Common myeloid progenitor, CD34-positive (primary cell): ENCODE data around the gene FAM83G.
A peak's percentile ranks its signal among the peaks of the same experiment; 100 is the strongest.

Experiments
- CTCF ChIA-PET: fragments of 350-600 bp; sonication (Branson Sonifier 250); formaldehyde crosslinking; loops from one replicate; lab custom pipeline; 2021; ENCODE audit warnings: antibody characterized with exemption; lab: Charles Lee
- POLR2A ChIA-PET: fragments of 350-600 bp; sonication (Branson Sonifier 250); formaldehyde crosslinking; loops from one replicate; lab custom pipeline; 2021; ENCODE audit warnings: antibody characterized with exemption; lab: Charles Lee
- DNase-seq, 3 donors: peaks; one replicate each; pipeline versions ENCODE4 v3.0.0 to v3.0.0-alpha.2; 2013
- H3K27ac ChIP-seq, 2 experiments: 1 replicate in 1 of 2; 2 replicates in 1 of 2; pipeline ENCODE4 v1.7.0; 2013; ENCODE audit warnings: inconsistent platforms in 2 of 2, low read length in 2 of 2, mild to moderate bottlenecking in 2 of 2, low read depth in 1 of 2, moderate library complexity in 1 of 2; ENCODE audit not compliant: severe bottlenecking in 2 of 2, insufficient read depth in 1 of 2, poor library complexity in 1 of 2
- H3K27me3 ChIP-seq, 5 experiments: replicated peaks in 2 of 5; 1 replicate in 3 of 5; 2 replicates in 2 of 5; pipeline versions ENCODE4 v1.6.1 to v1.7.0; 2013; ENCODE audit warnings: low read length in 4 of 5, mild to moderate bottlenecking in 2 of 5, moderate library complexity in 2 of 5, inconsistent platforms in 1 of 5; ENCODE audit not compliant: insufficient read depth in 5 of 5, control insufficient read depth in 4 of 5
- H3K36me3 ChIP-seq, 4 experiments: 1 replicate in 2 of 4; 2 replicates in 2 of 4; pipeline versions ENCODE4 v1.6.1 to v1.7.0; 2013; ENCODE audit warnings: low read length in 3 of 4, control low read depth in 1 of 4, mild to moderate bottlenecking in 1 of 4; ENCODE audit not compliant: control insufficient read depth in 4 of 4, insufficient read depth in 4 of 4
- H3K4me1 ChIP-seq, 4 experiments: 1 replicate in 3 of 4; 2 replicates in 1 of 4; pipeline versions ENCODE4 v1.6.1 to v1.7.1; 2013; ENCODE audit warnings: low read length in 3 of 4, mild to moderate bottlenecking in 3 of 4, control low read depth in 1 of 4, inconsistent platforms in 1 of 4, moderate library complexity in 1 of 4; ENCODE audit not compliant: control insufficient read depth in 4 of 4, insufficient read depth in 4 of 4; ENCODE audit errors: control extremely low read depth in 1 of 4
- H3K4me3 ChIP-seq, 7 experiments: 1 replicate in 4 of 7; 2 replicates in 3 of 7; pipeline versions ENCODE4 v1.5.1 to v1.7.0; 2013; ENCODE audit warnings: mild to moderate bottlenecking in 7 of 7, low read length in 6 of 7, moderate library complexity in 6 of 7, inconsistent platforms in 2 of 7, low read depth in 2 of 7, control low read depth in 1 of 7; ENCODE audit not compliant: insufficient read depth in 4 of 7, control insufficient read depth in 1 of 7; ENCODE audit errors: extremely low read depth in 1 of 7
- H3K9me3 ChIP-seq, 5 experiments: 1 replicate in 4 of 5; 2 replicates in 1 of 5; pipeline versions ENCODE4 v1.6.1 to v1.7.1; 2013; ENCODE audit warnings: low read length in 4 of 5, mild to moderate bottlenecking in 2 of 5, inconsistent platforms in 1 of 5, low read depth in 1 of 5, moderate library complexity in 1 of 5; ENCODE audit not compliant: control insufficient read depth in 4 of 5, insufficient read depth in 2 of 5; ENCODE audit errors: control extremely low read depth in 1 of 5
- WGBS: methylation state at CpG from one replicate; pipeline ENCODE4 v1.1.5; 2013; ENCODE audit not compliant: insufficient coverage; 5-methylcytosine and 5-hydroxymethylcytosine counted together

FAM83G gene

DNA sequence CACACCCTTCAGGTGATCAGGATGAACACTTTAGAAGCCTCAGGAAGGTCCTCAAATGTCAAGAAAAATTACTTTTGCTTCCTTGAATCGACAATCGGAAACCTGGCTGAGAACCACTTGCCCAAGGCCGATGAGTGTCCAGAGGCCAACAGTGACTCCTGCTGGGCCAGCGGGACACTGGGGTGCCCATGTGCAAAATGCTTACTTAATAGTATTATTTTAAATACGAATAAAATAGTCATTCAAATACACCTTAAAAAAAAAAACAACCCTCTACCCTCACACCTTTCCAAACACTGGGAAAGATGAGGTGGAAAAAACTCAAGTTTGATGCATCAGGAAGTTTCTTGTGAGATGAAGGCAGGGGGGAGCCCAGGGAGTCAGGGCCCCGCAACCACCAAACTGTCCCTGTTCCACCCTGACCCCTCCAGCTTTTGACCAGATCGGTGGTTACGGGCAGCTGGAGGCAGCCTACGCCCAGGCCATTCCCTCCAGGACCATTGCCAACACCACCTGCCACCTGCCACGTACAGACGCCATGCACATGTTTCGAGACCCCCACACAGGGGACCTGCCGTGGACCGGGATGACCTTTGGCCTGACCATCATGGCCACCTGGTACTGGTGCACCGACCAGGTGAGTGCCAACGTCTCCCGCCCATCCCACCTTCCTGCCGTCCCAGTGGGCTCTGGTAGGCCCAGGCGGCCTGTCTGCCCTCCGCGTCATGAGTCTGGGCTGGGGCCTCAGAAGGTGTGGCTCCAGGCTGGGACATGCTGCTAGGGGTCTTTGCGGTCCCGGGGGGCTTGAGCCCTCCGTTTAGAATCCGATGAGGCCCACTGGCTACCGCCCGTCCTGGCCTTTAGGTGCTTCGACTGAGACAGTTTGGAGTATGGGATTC is 33.7 kb downstream of the FAM83G start:
- Histone ChIP-seq H3K9me3 (no peaks in the 10 kb centered on the region), H3K36me3 (peaks cover 0 to 23% (median 4%) of the 10 kb centered on the region in 4 experiments), H3K27me3 (no peaks in the 10 kb centered on the region), H3K27ac (no peak overlapping the region), H3K4me1 (peaks cover 4 to 47% (median 43%) of the 10 kb centered on the region in 4 experiments), H3K4me3 (no peak overlapping the region)
- WGBS, result 96% methylated on average over 19 of the region's 28 CpGs
- POLR2A ChIA-PET, result no interaction called here
- DNase-seq, result no peak
- CTCF ChIA-PET, result interaction anchor here (1.3 to 1.4 kb wide), 2 partner anchors 10 to 28 kb away, joined by 4 to 8 read pairs; no protein-coding TSS in a partner anchor

DNA sequence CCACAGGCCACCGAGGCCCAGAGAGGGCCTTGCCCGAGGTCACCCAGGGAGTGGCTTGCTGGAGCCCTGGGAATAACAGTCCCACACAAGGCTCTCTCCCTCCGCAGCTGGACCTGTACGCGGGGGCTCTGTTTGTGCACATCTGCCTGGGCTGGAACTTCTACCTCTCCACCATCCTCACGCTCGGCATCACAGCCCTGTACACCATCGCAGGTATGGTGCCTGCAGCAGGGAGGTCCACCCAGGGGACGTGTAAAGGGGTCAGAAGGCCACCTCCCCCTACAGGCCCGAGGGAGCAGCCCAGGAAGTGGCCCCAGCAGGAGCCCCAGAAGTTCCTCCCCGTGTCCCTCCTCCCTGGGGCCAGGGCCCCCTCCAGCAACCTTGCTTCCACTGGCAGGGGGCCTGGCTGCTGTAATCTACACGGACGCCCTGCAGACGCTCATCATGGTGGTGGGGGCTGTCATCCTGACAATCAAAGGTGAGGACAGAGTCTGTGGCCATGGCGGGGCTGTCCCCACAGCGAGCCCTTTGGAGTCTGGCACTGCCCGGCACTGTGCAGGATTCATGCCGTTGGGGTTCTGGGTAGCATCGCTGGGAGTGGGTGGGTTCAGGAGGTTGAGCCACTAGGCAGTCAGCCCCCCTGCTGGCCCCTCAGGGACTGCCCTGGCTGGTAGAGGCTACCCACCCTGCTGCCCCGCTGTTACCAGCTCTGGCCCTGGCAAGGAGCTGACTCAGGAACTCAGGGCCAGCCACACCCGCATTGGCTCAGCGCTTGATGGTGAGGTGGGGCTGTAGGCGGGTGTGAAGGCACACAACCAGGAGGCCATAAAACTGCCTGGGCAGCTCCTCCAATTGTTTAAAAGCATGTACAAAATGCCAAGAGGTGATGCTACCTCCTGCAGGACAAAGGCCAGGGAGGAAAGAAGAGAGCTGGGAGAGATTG is 35.3 kb downstream of the FAM83G start:
- CTCF ChIA-PET, result interaction anchor here (0.7 to 1.3 kb wide), 5 partner anchors 8 to 53 kb away, joined by 3 to 8 read pairs (median 3); no protein-coding TSS in a partner anchor
- Histone ChIP-seq H3K4me1 (peaks cover 4 to 57% (median 54%) of the 10 kb centered on the region in 4 experiments), H3K9me3 (no peaks in the 10 kb centered on the region), H3K4me3 (peak overlapping the region in 2 of 7 experiments; percentile 10 to 44), H3K36me3 (peaks cover 0 to 20% (median 4%) of the 10 kb centered on the region in 4 experiments), H3K27ac (peak overlapping the region; percentile 61 to 74), H3K27me3 (no peaks in the 10 kb centered on the region)
- 26% methylated on average over 18 of the region's 23 CpGs for WGBS
- DNase-seq, result peak in 2 of 3 donors; percentile 53 to 58
- POLR2A ChIA-PET, result no interaction called here

DNA sequence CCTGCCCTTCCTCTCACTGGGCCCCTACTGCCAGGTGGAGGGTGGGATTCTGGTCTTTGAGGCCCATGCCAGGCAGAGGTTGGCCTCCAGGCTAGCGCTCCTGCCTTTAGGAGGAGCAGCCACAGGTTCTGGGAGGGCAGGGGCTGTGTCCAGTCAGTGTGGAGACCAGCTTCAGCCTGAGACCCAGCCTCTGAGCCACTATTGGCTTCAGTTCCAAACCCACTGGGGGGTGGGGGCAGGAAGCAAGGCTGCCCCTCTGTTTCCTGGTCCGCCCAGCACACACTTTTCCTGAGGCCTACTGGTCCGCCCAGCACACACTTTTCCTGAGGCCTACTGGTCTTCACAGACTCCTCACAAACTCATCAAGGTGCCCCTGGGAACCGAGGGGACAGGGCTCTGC is 36.2 kb downstream of the FAM83G start:
- peak overlapping the region; percentile 61 to 74 for H3K27ac ChIP-seq
- CTCF ChIA-PET, result interaction anchor here (1.0 kb wide), 2 partner anchors 13 to 17 kb away, joined by 3 read pairs; no protein-coding TSS in a partner anchor
- peak overlapping the region in 3 of 7 experiments; percentile 8 to 44 (median 32) for H3K4me3 ChIP-seq
- WGBS, result 14% methylated on average over 4 of the region's 4 CpGs
- no peaks in the 10 kb centered on the region for H3K9me3 ChIP-seq
- POLR2A ChIA-PET, result no interaction called here
- H3K27me3 ChIP-seq, result no peaks in the 10 kb centered on the region
- peaks cover 0 to 19% (median 4%) of the 10 kb centered on the region in 4 experiments for H3K36me3 ChIP-seq
- peak in 1 of 3 donors; percentile 47 for DNase-seq
- H3K4me1 ChIP-seq, result peaks cover 4 to 58% (median 55%) of the 10 kb centered on the region in 4 experiments

DNA sequence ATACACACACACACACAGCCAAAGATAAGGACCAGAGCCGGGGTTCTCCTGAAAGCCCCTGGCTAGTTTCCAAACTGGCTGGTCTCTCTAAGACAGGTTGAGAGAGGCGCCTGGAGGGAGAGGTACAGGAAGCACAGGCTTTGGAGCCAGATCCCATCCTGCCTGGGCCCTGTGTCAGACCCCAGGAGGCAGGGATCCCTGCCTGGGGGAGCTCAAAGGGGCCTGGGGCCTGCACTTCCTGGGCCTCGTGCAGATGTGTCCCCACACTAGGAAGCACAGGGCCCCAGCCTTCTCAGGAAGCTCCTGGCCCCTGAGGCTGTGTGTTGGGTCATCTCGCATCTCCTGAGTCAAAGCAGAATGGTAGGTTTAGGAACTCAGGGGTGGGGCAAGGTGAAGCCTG is 36.6 kb downstream of the FAM83G start:
- H3K27me3 ChIP-seq, result no peaks in the 10 kb centered on the region
- H3K27ac ChIP-seq, result peak overlapping the region; percentile 61 to 74
- peak overlapping the region in 3 of 7 experiments; percentile 8 to 36 (median 32) for H3K4me3 ChIP-seq
- WGBS, result 31% methylated on average over 2 of the region's 4 CpGs
- CTCF ChIA-PET, result interaction anchor here (0.9 to 1.0 kb wide), 3 partner anchors 14 to 21 kb away, joined by 3 read pairs; no protein-coding TSS in a partner anchor
- H3K36me3 ChIP-seq, result peaks cover 0 to 17% (median 3%) of the 10 kb centered on the region in 4 experiments
- H3K9me3 ChIP-seq, result no peaks in the 10 kb centered on the region
- POLR2A ChIA-PET, result interaction anchor here (0.6 kb wide), 1 partner anchor 36 kb away, joined by 3 read pairs; no protein-coding TSS in a partner anchor
- H3K4me1 ChIP-seq, result peaks cover 4 to 62% (median 55%) of the 10 kb centered on the region in 4 experiments
- peak in 2 of 3 donors; percentile 42 to 46 for DNase-seq

DNA sequence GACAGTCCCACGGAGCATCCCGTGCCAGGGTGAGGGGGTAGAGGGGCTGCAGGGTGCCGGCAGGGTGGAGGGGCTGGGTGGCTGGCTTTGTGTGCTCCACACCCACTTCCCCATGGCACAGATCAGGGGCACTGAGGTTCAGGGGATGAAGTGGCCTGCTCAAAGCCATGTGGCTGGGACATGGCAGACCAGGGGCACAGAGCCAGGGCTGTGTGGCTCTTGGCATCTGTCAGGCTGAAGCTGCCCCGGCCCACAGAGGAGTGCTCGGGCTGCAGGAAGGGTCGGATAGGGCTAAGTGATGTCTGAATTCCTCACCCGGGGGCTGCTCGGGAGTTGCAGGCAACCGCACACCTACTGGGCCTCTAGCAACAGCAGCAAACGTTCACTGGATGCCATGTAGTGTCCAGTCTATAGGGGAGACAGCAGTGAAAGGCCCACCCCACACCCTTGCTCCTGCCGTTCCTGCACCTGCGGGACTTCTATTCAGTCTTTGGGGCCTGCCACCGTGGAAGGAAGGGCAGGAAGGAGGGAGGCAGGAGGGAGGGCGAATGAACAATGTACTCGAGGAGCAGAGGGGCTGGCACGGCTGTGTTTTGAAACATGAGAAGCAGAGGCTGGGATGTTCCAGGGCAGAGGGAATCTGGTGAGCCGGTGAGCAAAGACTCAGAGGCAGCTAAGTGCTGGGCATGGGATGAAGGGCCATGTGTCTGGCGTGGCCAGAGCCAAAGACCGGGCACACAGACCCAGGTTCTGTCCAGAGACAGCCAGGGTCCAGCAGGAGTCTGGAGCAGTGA is 37.5 kb downstream of the FAM83G start:
- WGBS, result 47% methylated on average over 15 of the region's 19 CpGs

More for the DNA sequence above, 37.5 kb downstream of the FAM83G start:
- DNase-seq, result no peak
- Histone ChIP-seq H3K36me3 (peaks cover 0 to 15% (median 3%) of the 10 kb centered on the region in 4 experiments), H3K4me1 (peaks cover 4 to 60% (median 56%) of the 10 kb centered on the region in 4 experiments), H3K9me3 (no peaks in the 10 kb centered on the region), H3K27me3 (no peaks in the 10 kb centered on the region), H3K27ac (no peak overlapping the region), H3K4me3 (no peak overlapping the region)
- POLR2A ChIA-PET, result no interaction called here
- CTCF ChIA-PET, result interaction anchor here (0.9 kb wide), 1 partner anchor 22 kb away, joined by 3 read pairs; no protein-coding TSS in a partner anchor
